HFFc6 (cell line): ENCODE results near the gene ASPHD2. TPM values are rescaled to one million over a fixed set of nuclear protein-coding genes. Genes with fewer than 3 reads are reported as not detected.
"Not testable (repeated sequence)": the region's sequence is repeated elsewhere in the genome, so short reads cannot be mapped to it uniquely, and the experiment has no call there.

Source experiments
- DNase-seq: peaks from one replicate; pipeline ENCODE4 v3.0.0-alpha.2; 2018
- H3K27ac Mint-ChIP-seq: 2 replicates; pipeline ENCODE4 v1.8.0; 2020; ENCODE audit warnings: mild to moderate bottlenecking, mixed read lengths
- H3K27me3 Mint-ChIP-seq: 2 replicates; pipeline ENCODE4 v1.8.0; 2021; ENCODE audit warnings: mild to moderate bottlenecking, moderate library complexity, mixed read lengths; ENCODE audit not compliant: insufficient read depth
- H3K36me3 Mint-ChIP-seq: 2 replicates; pipeline ENCODE4 v1.8.0; 2021; ENCODE audit warnings: low read depth, mixed read lengths
- H3K4me1 Mint-ChIP-seq: 2 replicates; pipeline ENCODE4 v1.8.0; 2020; ENCODE audit warnings: low read depth, mixed read lengths
- H3K4me3 Mint-ChIP-seq: 2 replicates; pipeline ENCODE4 v1.8.0; 2020; ENCODE audit warnings: mild to moderate bottlenecking, moderate library complexity, mixed read lengths
- H3K9me3 Mint-ChIP-seq: 2 replicates; pipeline ENCODE4 v1.8.0; 2020; ENCODE audit warnings: mild to moderate bottlenecking, mixed read lengths
- total RNA-seq, 6 experiments: library from RNA; stranded (reverse); fragmentation: NEBNext Ultra II Directional; extraction: Animal tissue kit (Norgen Biotek cat#: 25700); gene quantifications; 2 replicates in 1 of 6; 3 replicates in 5 of 6; pipeline ENCODE4 v1.2.3, GENCODE V29; 2021
- TF ChIP-seq, protein P1 (sequence below): fragments of 200-600 bp; sonication (generic); IDR thresholded peaks from 2 replicates; pipeline ENCODE4 v1.5.0; 2021; ENCODE audit warnings: antibody characterized with exemption, mild to moderate bottlenecking

ASPHD2 gene
- total RNA-seq, 6 experiments from 2014 or later: 0.85 to 2.3 (median 1.3) TPM

DNA sequence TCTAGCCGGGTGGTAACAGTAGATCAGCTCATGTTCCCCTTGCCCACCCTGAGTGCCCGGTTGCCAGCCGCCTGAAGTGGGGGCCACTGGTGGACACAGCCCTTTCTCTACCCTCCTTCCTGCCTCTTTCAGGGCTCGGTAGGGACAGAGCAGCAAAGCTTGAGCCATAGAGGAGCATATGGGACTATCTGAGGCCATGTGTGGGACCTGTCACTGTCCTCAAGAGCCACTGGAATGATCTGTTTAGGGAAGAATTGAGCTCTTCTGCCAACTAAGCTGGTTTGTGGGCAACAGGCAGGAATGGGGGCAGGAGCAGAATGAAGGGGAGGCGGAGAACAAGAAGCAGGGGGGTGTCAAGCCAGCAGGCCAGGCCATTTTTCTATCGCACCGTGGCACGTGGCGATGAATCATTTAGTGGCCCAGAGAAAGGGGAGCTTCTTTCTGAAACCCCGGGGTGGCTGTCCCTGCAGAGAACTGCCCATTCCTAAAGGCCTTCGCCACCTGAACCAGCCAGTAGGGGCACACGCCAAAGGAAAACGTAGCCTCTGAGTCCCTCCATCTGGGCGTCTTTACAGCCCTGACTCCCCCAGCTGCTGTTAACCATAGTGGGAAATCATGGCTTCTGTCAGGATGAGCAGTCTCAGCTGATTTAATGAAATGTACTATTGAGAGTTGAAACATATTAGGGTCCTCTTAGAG is 8.8 kb downstream of the ASPHD2 start:
- Mint-ChIP-seq H3K9me3 (no peaks in the 10 kb centered on the region), H3K36me3 (no peaks in the 10 kb centered on the region), H3K4me1 (peaks cover 13% of the 10 kb centered on the region; the same call in 1 of the 2 replicates), H3K27ac (no peak overlapping the region), H3K27me3 (peaks cover 1% of the 10 kb centered on the region), H3K4me3 (no peak overlapping the region)
- TF ChIP-seq, protein P1, sequence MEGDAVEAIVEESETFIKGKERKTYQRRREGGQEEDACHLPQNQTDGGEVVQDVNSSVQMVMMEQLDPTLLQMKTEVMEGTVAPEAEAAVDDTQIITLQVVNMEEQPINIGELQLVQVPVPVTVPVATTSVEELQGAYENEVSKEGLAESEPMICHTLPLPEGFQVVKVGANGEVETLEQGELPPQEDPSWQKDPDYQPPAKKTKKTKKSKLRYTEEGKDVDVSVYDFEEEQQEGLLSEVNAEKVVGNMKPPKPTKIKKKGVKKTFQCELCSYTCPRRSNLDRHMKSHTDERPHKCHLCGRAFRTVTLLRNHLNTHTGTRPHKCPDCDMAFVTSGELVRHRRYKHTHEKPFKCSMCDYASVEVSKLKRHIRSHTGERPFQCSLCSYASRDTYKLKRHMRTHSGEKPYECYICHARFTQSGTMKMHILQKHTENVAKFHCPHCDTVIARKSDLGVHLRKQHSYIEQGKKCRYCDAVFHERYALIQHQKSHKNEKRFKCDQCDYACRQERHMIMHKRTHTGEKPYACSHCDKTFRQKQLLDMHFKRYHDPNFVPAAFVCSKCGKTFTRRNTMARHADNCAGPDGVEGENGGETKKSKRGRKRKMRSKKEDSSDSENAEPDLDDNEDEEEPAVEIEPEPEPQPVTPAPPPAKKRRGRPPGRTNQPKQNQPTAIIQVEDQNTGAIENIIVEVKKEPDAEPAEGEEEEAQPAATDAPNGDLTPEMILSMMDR: no peak
- DNase-seq: no peak

DNA sequence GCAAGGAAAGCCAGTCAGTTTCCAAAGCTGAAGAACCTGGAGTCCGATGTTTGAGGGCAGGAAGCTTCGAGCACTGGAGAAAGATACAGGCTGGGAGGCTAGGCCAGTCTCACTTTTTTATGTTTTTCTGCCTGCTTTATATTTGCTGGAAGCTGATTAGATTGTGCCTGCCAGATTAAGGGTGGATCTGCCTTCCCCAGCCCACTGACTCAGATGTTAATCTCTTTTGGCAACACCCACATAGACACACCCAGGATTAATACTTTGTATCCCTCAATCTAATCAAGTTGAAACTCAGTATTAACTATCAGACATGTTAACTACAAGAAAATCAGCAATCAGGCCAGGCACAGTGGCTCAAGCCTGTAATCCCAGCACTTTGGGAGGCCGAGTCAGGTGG is 9.7 kb downstream of the ASPHD2 start:
- DNase-seq, H3K9me3 Mint-ChIP-seq, H3K27me3 Mint-ChIP-seq, H3K27ac Mint-ChIP-seq, H3K36me3 Mint-ChIP-seq, H3K4me3 Mint-ChIP-seq: not testable (repeated sequence)
- H3K4me1 Mint-ChIP-seq: peaks cover 13% of the 10 kb centered on the region; the same call in 1 of the 2 replicates

DNA sequence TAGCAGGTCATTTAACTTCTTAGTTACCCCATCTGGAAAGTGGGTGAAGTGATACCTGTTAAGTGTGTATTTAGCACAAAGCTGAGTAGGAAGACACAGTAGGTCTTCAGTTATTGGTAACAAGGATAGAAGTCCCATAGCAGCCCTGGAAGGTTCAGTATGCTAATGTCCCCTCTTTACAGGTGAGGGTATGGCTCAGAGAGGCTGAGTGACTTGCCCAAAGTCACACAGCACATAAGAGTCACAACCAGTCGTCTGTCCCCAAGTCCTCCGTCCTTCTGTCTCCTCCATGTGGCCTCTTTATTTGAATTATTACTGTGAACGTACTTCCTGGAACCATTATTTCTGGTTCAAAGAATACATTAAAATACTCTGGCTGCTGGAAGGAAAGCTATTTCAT is 10.5 kb downstream of the ASPHD2 start:
- H3K4me3 Mint-ChIP-seq: no peak overlapping the region
- TF ChIP-seq, protein P1: no peak
- peaks cover 13% of the 10 kb centered on the region; the same call in 1 of the 2 replicates for H3K4me1 Mint-ChIP-seq
- no peak overlapping the region for H3K27ac Mint-ChIP-seq
- H3K36me3 Mint-ChIP-seq: no peaks in the 10 kb centered on the region
- peaks cover 1% of the 10 kb centered on the region for H3K27me3 Mint-ChIP-seq
- DNase-seq: no peak
- no peaks in the 10 kb centered on the region for H3K9me3 Mint-ChIP-seq

DNA sequence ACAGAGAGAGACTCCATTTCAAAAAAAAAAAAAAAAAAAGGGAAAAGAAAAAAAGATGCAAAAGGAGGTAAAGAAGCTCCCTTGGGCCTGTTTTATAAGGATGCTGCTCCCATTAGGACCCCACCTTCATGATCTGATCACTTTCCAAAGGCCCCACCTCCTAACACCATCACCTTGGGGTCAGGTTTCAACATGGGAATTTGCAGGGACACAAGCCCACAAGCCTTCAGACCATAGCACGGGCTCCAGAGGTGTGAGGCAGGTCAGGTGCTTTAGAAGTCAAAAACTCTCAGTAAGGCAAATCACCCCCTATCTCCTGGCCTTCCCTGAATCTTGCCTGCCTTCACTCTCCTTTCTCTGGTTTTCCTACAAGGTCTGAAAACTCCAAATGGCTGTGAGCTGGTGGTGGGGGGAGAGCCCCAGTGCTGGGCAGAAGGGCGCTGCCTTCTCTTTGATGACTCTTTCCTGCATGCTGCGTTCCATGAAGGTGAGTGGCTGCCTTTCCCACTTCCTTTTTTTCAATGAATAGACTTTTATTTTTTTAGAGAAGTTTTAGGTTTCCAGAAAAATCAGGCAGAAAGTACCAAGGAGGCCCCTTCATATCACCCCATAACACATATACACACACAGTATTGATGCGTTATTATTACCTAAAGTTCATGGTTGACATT is 13.2 kb downstream of the ASPHD2 start:
- Mint-ChIP-seq H3K27me3 (peaks cover 1% of the 10 kb centered on the region; the same call in 1 of the 2 replicates), H3K4me3 (no peak overlapping the region), H3K9me3 (no peaks in the 10 kb centered on the region), H3K36me3 (no peaks in the 10 kb centered on the region), H3K27ac (peak overlapping the region; percentile 15; the same call in 1 of the 2 replicates), H3K4me1 (peaks cover 13% of the 10 kb centered on the region; the same call in 1 of the 2 replicates)
- TF ChIP-seq, protein P1: no peak
- DNase-seq: no peak

DNA sequence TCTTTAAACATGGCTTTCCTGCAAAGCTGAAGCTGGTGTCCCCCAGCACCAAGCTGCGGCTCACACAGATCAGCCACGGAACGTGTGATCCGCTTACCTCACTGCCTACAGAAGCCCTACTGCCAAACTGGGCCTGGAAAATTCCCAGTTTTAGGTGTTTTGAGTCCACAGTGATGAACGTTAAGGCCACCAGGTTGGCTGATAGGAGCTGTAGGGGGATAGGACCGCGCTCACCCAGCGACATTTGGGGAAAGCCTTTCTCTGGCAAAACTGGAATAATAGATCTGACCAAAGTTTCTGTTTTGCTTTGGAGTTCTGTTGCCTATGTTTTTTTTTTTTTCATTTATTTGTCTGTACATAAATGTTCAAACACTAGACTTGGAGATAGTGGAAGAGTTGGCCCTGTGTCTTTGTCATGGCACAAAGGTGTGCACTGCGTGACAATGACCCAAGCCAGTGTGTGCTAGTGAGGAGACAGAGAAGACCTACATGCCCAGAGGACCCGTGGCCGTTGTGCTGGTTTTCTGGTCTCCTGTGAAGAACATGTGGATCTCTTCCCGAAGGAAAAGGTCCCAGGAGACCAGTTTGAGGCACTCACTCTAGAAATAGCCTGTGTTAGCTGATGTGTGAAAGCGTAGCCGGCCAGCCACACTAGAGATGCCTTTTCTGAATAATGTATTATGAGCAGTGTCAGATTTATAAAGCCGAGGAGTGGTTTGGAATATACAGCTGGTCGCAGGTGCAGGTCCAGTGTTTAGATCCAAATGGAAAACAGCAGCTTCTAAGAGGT is 15.0 kb downstream of the ASPHD2 start:
- peaks cover 8% of the 10 kb centered on the region; the same call in 1 of the 2 replicates for H3K4me1 Mint-ChIP-seq

More for the DNA sequence above, 15.0 kb downstream of the ASPHD2 start:
- H3K9me3 Mint-ChIP-seq: no peaks in the 10 kb centered on the region
- no peaks in the 10 kb centered on the region for H3K36me3 Mint-ChIP-seq
- no peak for DNase-seq
- TF ChIP-seq, protein P1: no peak
- H3K4me3 Mint-ChIP-seq: no peak overlapping the region
- no peak overlapping the region for H3K27ac Mint-ChIP-seq
- H3K27me3 Mint-ChIP-seq: peaks cover 1% of the 10 kb centered on the region; the same call in 1 of the 2 replicates
